ENCODE measurements around the gene LEF1. TPM values are rescaled to one million over a fixed set of nuclear protein-coding genes. Genes with fewer than 3 reads are reported as not detected.

Gene LEF1
- total RNA-seq, 5 donors from 2014 or later (not counting 1 experiment from before 2014, with no cell fraction given) = 412 to 776 (median 500) TPM

DNA sequence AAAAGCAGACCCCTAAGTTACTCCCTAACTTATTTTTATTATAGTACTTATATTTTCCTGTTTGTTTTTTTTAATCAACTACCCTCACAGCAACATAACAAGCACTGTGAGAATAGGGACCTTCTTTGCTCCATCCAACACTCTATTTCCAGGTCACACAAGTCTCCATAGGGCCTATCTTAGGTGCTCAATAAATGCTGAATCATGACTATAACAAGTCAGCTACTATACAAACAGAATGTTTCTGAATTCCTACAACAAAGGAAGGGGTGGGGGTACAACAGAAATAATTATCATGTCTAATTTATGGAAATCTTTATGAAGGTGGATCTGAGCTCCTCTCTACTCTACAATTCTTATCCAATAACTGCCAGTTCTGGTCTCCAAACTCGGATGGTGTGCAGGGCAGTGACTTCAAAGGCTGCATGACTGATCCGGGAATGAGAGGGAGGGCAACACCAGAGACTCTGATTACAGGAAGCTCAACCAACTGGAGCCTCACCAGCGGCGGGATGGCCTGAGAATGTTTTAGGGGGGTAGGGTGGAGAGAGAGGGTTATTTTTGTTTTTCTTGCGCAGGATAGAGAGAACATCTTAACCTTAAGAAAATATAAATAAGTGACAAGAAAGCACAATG, 107.9 kb downstream of the LEF1 start:
- Histone ChIP-seq H3K27me3 (replicated peaks in 1 of 2; ENCODE audit: control insufficient read depth in 2 of 2, extremely low read depth in 1 of 2, insufficient read depth in 2 of 2, low read length in 1 of 2) (no peaks in the 10 kb centered on the region), H3K36me3 (ENCODE audit: control insufficient read depth in 2 of 2, extremely low read depth in 1 of 2, insufficient read depth in 1 of 2, low read length in 1 of 2) (peaks cover 4 to 80% of the 10 kb centered on the region in 2 donors), H3K4me3 (ENCODE audit: control insufficient read depth in 1 of 2, extremely low read depth in 1 of 2, low read length in 1 of 2) (no peak overlapping the region), H3K4me1 (ENCODE audit: control insufficient read depth in 1 of 2, extremely low read depth in 1 of 2, insufficient read depth in 2 of 2, low read length in 2 of 2) (peaks cover 36 to 47% of the 10 kb centered on the region in 2 experiments), H3K27ac (ENCODE audit: low read length) (peak overlapping the region; percentile 4), H3K9me3 (no peaks in the 10 kb centered on the region)
- Mint-ChIP-seq H3K4me1 (peaks cover 81 to 90% (median 87%) of the 10 kb centered on the region in 3 donors), H3K27ac (peak overlapping the region; percentile 81 to 88), H3K9me3 (no peaks in the 10 kb centered on the region), H3K36me3 (peaks cover 42% of the 10 kb centered on the region), H3K4me3 (peak overlapping the region in 1 of 3 donors; percentile 37), H3K27me3 (no peaks in the 10 kb centered on the region)
- ChIA-PET POLR2A (interaction anchor here (0.5 to 0.6 kb wide), 2 partner anchors 428 to 1498 kb away, joined by 3 read pairs; no protein-coding TSS in a partner anchor), CTCF (interaction anchor here (0.7 to 5.1 kb wide), 6 partner anchors 9 to 512 kb away, joined by 3 to 22 read pairs (median 5); no protein-coding TSS in a partner anchor)
- no peak for ATAC-seq (replicated peaks in 1 of 4)
- no peak for DNase-seq
- WGBS (ENCODE audit: insufficient coverage) = 70% methylated on average over 2 of the region's 5 CpGs

DNA sequence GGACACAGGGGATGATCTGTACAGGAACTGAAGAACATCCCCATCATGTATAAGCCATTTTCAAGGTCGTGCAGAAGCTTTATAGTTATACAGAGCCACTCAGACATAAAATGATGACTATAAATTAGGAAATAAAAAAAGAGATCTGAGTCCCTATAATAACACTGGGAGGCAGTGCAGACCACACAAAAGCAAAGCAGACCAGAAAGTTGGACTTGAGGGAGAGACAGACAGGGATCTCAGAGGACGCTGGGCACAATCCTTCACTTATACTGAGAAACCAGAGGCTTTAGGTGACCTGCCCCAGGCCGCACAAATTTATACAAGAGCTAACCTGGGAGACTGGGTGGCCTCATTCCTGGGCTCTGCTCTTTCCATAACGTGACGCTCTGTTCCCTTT, 108.6 kb downstream of the LEF1 start:
- H3K4me3 ChIP-seq (ENCODE audit: control insufficient read depth in 1 of 2, extremely low read depth in 1 of 2, low read length in 1 of 2) = no peak overlapping the region
- 90% methylated on average over 4 of the region's 5 CpGs for WGBS (ENCODE audit: insufficient coverage)
- peaks cover 45% of the 10 kb centered on the region for H3K36me3 Mint-ChIP-seq
- ChIA-PET POLR2A (no interaction called here), CTCF (interaction anchor here (0.5 to 5.1 kb wide), 9 partner anchors 10 to 577 kb away, joined by 3 to 22 read pairs (median 5); no protein-coding TSS in a partner anchor)
- ATAC-seq (replicated peaks in 1 of 4) (no peak), DNase-seq (peak in 1 of 35 experiments; percentile 46)
- H3K4me1 ChIP-seq (ENCODE audit: control insufficient read depth in 1 of 2, extremely low read depth in 1 of 2, insufficient read depth in 2 of 2, low read length in 2 of 2) = peaks cover 39 to 45% of the 10 kb centered on the region in 2 experiments
- H3K36me3 ChIP-seq (ENCODE audit: control insufficient read depth in 2 of 2, extremely low read depth in 1 of 2, insufficient read depth in 1 of 2, low read length in 1 of 2) = peaks cover 4 to 74% of the 10 kb centered on the region in 2 donors
- peak overlapping the region in 1 of 3 donors; percentile 37 for H3K4me3 Mint-ChIP-seq
- H3K27ac Mint-ChIP-seq = peak overlapping the region; percentile 81 to 88
- H3K27ac ChIP-seq (ENCODE audit: low read length) = peak overlapping the region; percentile 3
- no peaks in the 10 kb centered on the region for H3K27me3 Mint-ChIP-seq
- no peaks in the 10 kb centered on the region for H3K9me3 ChIP-seq
- H3K9me3 Mint-ChIP-seq = no peaks in the 10 kb centered on the region
- no peaks in the 10 kb centered on the region for H3K27me3 ChIP-seq (replicated peaks in 1 of 2; ENCODE audit: control insufficient read depth in 2 of 2, extremely low read depth in 1 of 2, insufficient read depth in 2 of 2, low read length in 1 of 2)
- H3K4me1 Mint-ChIP-seq = peaks cover 84 to 93% (median 90%) of the 10 kb centered on the region in 3 donors

DNA sequence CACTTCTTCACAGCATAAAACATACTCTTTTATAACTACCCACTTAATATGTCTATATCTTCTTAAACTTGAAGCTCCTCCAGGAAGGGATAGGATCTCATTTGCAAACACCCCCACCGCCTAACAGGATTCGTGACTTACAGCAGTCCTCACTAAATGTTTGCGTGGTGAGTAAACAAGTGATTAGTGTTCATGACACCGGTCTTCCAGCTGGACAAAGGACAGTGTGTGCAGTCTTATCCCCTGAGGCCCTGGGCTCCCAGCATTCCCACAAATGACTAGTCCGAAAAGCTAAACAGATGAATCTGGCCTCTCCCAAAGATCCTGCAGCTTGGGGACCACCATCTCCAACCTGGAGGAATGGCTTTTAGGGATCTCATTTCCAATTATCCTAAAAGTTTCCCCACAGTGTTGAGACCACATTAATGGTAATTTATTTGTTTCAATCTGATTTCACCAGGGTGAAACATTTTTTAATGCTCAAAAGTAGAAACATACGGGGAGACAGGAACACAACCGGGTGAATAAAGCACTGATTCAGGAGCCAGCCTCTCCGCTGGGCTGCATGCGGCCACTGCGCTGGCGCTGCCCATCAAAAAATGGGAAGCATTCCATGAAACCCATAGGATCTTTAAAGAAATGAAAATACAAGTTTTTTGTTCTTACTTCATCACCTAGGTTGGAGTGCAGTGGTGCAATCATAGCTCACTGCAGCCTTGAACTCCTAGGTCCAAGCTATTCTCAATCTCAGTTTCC, 109.9 kb downstream of the LEF1 start:
- WGBS (ENCODE audit: insufficient coverage) = 93% methylated on average over 6 of the region's 11 CpGs
- CTCF ChIA-PET = interaction anchor here (0.5 to 5.1 kb wide), 5 partner anchors 9 to 1185 kb away, joined by 3 to 22 read pairs (median 5); no protein-coding TSS in a partner anchor
- H3K27me3 Mint-ChIP-seq = no peaks in the 10 kb centered on the region
- no peak overlapping the region for H3K27ac ChIP-seq (ENCODE audit: low read length)
- H3K4me3 Mint-ChIP-seq = peak overlapping the region in 1 of 3 donors; percentile 39
- DNase-seq (no peak), ATAC-seq (replicated peaks in 1 of 4) (no peak)
- no peaks in the 10 kb centered on the region for H3K9me3 Mint-ChIP-seq
- H3K4me1 ChIP-seq (ENCODE audit: control insufficient read depth in 1 of 2, extremely low read depth in 1 of 2, insufficient read depth in 2 of 2, low read length in 2 of 2) = peaks cover 44 to 48% of the 10 kb centered on the region in 2 experiments
- peak overlapping the region; percentile 71 to 81 for H3K27ac Mint-ChIP-seq
- H3K36me3 ChIP-seq (ENCODE audit: control insufficient read depth in 2 of 2, extremely low read depth in 1 of 2, insufficient read depth in 1 of 2, low read length in 1 of 2) = peaks cover 4 to 74% of the 10 kb centered on the region in 2 donors
- peaks cover 84 to 93% (median 92%) of the 10 kb centered on the region in 3 donors for H3K4me1 Mint-ChIP-seq
- no peaks in the 10 kb centered on the region for H3K27me3 ChIP-seq (replicated peaks in 1 of 2; ENCODE audit: control insufficient read depth in 2 of 2, extremely low read depth in 1 of 2, insufficient read depth in 2 of 2, low read length in 1 of 2)
- POLR2A ChIA-PET = no interaction called here
- no peak overlapping the region for H3K4me3 ChIP-seq (ENCODE audit: control insufficient read depth in 1 of 2, extremely low read depth in 1 of 2, low read length in 1 of 2)
- H3K36me3 Mint-ChIP-seq = peaks cover 39% of the 10 kb centered on the region
- no peaks in the 10 kb centered on the region for H3K9me3 ChIP-seq

DNA sequence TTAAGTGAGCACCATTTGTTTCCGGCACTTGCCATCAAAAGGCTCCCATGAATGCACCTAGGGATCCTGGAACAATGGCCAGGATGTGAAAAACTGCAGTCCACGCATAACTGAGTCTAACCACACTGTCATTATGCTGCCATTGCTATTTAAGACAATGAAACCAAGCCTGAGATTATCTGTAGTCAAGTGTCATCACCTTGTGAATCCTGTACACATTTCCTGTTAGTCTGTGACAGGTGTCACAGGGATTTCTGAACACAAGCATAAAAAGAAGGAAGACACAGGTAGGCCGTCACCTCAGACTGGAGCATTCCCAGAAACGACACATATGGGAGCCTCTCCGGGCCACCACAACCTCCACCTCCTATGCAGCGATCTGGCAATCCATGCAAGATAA, 112.3 kb downstream of the LEF1 start:
- peak overlapping the region in 1 of 3 donors; percentile 25 for H3K4me3 Mint-ChIP-seq
- no peaks in the 10 kb centered on the region for H3K9me3 Mint-ChIP-seq
- H3K36me3 Mint-ChIP-seq = peaks cover 39% of the 10 kb centered on the region
- peak overlapping the region; percentile 25 for H3K27ac ChIP-seq (ENCODE audit: low read length)
- no peak overlapping the region for H3K4me3 ChIP-seq (ENCODE audit: control insufficient read depth in 1 of 2, extremely low read depth in 1 of 2, low read length in 1 of 2)
- peaks cover 91 to 96% (median 93%) of the 10 kb centered on the region in 3 donors for H3K4me1 Mint-ChIP-seq
- peaks cover 4 to 72% of the 10 kb centered on the region in 2 donors for H3K36me3 ChIP-seq (ENCODE audit: control insufficient read depth in 2 of 2, extremely low read depth in 1 of 2, insufficient read depth in 1 of 2, low read length in 1 of 2)
- H3K27ac Mint-ChIP-seq = peak overlapping the region; percentile 89 to 90
- H3K27me3 Mint-ChIP-seq = no peaks in the 10 kb centered on the region
- 78% methylated on average over 3 of the region's 6 CpGs for WGBS (ENCODE audit: insufficient coverage)
- ATAC-seq (replicated peaks in 1 of 4) (no peak), DNase-seq (no peak)
- ChIA-PET POLR2A (interaction anchor here (0.6 to 1.3 kb wide), 5 partner anchors 27 to 1891 kb away, joined by 3 to 14 read pairs (median 5); no protein-coding TSS in a partner anchor), CTCF (no interaction called here)
- no peaks in the 10 kb centered on the region for H3K27me3 ChIP-seq (replicated peaks in 1 of 2; ENCODE audit: control insufficient read depth in 2 of 2, extremely low read depth in 1 of 2, insufficient read depth in 2 of 2, low read length in 1 of 2)
- peaks cover 53 to 63% of the 10 kb centered on the region in 2 experiments for H3K4me1 ChIP-seq (ENCODE audit: control insufficient read depth in 1 of 2, extremely low read depth in 1 of 2, insufficient read depth in 2 of 2, low read length in 2 of 2)
- H3K9me3 ChIP-seq = no peaks in the 10 kb centered on the region

DNA sequence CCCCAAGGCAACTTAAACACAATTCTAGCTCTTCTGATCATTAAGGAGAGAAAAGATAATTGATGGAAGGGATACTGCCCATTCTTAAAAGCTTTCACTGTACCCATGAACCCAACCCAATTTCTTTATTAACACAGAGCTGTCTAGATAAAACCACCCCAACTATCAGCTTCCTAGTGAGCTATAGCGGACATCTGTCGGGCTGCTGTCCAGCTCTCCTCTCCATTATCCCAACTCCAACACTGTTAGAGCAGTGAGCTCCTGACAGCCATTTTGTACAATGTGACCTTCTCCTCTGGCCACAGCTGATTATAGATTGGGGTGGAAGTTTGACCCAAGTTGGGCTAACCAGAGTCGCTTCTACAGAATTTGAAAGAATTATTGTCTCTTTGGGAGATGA, 112.9 kb downstream of the LEF1 start:
- peaks cover 36% of the 10 kb centered on the region for H3K36me3 Mint-ChIP-seq
- H3K9me3 Mint-ChIP-seq = no peaks in the 10 kb centered on the region
- peaks cover 4 to 68% of the 10 kb centered on the region in 2 donors for H3K36me3 ChIP-seq (ENCODE audit: control insufficient read depth in 2 of 2, extremely low read depth in 1 of 2, insufficient read depth in 1 of 2, low read length in 1 of 2)
- H3K4me3 Mint-ChIP-seq = peak overlapping the region in 1 of 3 donors; percentile 25
- H3K27me3 ChIP-seq (replicated peaks in 1 of 2; ENCODE audit: control insufficient read depth in 2 of 2, extremely low read depth in 1 of 2, insufficient read depth in 2 of 2, low read length in 1 of 2) = no peaks in the 10 kb centered on the region
- WGBS (ENCODE audit: insufficient coverage) = 100% methylated on average over 1 of the region's 3 CpGs
- DNase-seq (no peak), ATAC-seq (replicated peaks in 1 of 4) (no peak)
- no peaks in the 10 kb centered on the region for H3K27me3 Mint-ChIP-seq
- no peaks in the 10 kb centered on the region for H3K9me3 ChIP-seq
- peaks cover 56 to 65% of the 10 kb centered on the region in 2 experiments for H3K4me1 ChIP-seq (ENCODE audit: control insufficient read depth in 1 of 2, extremely low read depth in 1 of 2, insufficient read depth in 2 of 2, low read length in 2 of 2)
- ChIA-PET POLR2A (interaction anchor here (0.6 to 1.3 kb wide), 5 partner anchors 17 to 1890 kb away, joined by 4 to 14 read pairs (median 5); no protein-coding TSS in a partner anchor), CTCF (interaction anchor here in 1 of 2 donors (1.2 to 2.8 kb wide), 2 partner anchors 12 to 52 kb away, joined by 5 to 9 read pairs; no protein-coding TSS in a partner anchor)
- H3K4me1 Mint-ChIP-seq = peaks cover 93 to 97% (median 93%) of the 10 kb centered on the region in 3 donors
- peak overlapping the region; percentile 25 for H3K27ac ChIP-seq (ENCODE audit: low read length)
- no peak overlapping the region for H3K4me3 ChIP-seq (ENCODE audit: control insufficient read depth in 1 of 2, extremely low read depth in 1 of 2, low read length in 1 of 2)
- H3K27ac Mint-ChIP-seq = peak overlapping the region; percentile 89 to 90

Data from T-cell (primary cell).